HG03571 (cell line): Measurements from ENCODE around the gene MRPL14.

Source experiments
- ATAC-seq: cut with Tn5 transposase; IDR thresholded peaks from one replicate; pipeline ENCODE4 v1.9.1; 2021; ENCODE audit not compliant: unreplicated experiment

MRPL14 gene

DNA sequence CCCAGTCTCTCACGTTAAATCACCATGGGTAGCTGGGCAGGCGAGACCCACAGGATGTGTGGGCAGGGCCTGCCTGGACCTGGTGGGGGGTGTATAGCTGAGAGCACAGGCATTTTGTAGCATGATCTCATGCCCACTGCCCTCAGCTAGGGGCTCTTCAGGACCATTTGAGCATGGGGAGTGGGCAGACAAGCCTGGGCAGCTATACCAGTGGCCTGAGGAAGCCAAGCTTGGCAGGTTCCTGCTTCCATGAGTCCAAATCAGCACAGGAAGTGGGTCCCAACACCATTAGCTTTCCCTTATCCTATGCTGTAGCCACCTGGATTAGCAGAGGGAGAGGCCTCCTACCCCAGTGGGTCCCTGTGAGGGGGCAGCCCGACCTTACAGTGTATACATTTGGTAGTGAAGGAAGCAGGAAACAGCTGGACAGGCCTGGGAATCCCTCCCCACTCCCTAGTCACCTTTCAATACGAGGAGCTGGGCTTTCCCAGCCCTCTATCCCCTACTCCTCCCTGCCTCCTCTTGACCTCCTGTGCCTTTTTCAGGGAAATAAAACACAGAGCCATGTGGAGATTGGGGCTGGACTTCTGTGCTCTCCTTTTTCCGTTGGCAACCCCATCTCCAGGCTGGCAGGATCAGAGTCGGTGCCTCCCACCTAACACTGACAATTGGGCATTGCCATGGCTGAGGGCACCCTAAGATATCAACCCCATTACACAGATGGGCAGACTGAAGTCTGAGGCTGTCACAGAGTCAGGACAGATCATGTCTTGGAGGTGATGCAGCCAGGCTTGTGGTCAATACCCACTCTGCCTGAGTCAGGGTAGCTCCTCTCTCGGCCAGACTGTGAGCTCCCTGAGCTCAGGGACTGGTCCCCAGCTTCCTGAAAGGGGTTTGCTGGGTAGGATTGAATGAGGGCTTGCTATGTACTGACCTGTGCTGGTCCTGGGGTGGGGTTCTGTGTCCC lies 59.8 kb downstream of the MRPL14 start:
- ATAC-seq, result no peak

DNA sequence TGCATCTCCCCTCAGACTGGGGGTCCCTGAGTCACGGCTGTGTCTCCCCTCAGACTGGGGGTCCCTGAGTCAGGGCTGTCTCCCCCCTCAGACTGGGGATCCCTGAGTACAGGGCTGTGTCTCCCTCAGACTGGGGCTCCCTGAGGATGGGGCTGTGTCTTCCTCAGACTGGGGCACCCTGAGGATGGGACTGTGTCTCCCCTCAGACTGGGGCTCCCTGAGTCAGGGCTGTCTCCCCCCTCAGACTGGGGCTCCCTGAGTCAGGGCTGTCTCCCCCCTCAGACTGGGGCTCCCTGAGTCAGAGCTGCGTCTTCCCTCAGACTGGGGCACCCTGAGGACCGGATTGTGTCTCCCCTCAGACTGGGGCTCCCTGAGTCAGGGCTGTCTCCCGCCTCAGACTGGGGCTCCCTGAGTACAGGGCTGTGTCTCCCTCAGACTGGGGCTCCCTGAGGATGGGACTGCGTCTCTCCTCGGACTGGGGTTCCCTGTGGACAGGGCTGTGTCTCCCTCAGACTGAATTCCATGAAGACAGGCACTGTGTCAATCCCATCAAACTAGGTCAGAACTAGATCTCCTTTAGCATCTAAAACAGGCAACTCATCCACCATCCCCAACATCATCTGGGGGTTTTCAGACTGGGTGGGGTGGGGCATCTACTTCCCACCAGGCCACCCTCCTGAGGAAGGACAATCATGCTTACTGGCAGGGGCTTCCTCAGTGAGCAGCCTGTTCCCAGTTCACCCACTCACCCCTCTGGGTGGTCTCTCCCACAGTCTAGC lies 60.7 kb downstream of the MRPL14 start:
- ATAC-seq, result no peak

DNA sequence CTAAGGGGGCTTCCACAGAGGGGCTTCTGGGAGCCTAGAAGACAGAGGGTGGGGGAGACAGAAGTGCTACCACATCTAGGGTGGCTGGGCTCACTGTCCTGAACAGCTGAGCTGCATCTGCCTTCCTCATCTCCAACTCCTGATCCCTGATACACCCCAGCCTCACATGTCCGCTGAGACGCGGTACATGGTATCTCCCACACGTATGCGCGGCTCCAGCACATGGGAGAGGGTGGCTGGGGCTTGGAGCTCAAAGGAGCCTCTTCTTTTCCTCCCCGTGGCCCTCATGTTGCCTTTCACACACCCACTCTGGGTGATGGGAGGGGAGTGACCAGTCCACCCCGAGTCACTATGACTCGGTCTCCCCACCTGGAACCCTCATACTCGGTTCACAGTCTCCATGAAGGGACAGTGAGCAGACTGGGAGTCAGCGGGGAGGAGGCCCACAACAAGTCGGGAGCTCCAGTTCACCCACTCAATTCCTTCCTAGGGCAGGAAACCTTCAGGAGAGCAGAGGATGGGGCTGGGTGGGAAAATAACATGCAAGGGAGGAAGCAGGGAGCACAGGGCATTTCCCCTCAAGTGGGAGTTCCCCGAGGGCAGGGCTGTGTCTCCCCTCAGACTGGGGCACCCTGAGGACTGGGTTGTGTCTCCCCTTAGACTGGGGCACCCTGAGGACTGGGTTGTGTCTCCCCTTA lies 61.7 kb downstream of the MRPL14 start:
- no peak for ATAC-seq

DNA sequence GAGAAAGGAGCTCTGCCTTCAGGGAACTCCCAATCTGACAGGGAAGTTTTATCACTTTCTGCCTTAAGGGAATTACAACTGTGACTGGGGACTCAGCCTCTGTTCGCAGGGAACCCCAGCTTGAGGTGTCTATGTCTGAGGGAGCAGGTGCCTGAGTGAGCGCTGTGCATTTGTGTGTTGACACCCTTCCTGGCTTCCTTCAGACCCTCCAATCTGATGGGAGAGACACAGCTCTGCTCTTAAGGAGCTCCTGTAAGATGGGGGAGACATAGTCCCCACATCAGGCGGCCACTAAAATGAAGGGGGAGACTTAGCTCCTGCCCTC lies 62.3 kb downstream of the MRPL14 start:
- no peak for ATAC-seq

DNA sequence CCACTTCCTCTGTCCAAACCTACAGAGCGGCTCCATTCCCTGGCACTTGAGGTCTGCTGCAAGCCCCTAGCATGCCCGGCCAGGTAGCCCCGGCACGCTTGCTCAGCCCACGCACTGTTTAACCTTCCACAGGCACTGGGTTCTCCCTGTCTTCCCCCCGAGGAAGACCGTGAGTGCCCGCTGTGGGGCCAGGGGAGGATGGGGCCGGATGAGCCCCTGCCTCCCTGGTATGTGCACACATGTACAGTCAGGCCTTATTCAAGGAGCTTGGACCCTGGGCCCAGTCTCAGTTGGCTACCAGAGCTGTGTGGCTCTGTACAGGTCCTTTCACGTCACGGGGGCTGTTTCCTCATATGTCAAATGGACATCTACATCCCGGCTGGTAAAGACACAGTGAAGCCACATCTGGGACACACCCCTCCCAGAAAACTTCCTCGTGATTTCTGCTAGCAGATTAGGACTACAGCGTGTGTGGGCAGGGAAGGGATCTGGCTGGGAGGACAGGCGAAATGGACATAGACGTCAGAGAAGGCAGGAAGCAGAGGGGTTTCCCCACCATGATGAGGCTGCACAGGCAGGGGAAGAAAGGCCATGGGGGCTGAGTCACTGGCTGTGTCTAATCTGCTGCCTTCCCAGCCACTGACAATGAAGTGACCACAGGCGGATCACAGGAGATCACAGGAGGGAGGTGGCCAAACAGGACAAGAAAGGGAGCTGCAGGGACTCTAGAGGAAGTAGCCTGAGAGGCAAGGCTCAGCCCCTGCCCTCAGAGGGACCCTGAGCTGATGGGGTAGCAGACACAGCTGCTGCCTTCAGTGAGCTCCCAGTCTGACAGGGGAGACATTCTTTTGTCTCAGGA lies 62.9 kb downstream of the MRPL14 start:
- no peak for ATAC-seq

DNA sequence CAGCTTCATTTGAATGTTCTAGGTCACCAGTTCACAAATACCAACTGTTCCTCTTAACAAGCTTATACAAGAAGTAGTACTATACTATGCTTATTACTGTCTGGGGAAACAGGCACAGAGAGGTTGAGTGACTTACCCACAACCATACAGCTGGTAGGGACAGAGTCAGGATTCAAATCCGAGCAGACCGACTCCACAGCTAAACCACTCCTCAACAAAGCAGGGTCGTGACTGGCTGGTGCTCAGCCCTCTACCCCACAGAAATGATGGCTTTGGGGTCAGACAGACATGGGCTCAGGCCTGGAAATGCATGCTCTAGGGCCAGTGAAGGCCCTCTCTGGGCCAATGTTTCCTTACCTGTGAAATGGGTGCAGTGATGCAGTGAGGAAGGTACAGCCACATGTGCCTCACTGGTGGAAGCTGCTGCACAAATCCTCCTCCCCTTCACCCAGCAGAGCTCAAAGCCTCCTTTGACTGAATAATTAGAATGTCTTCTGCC lies 63.6 kb downstream of the MRPL14 start:
- ATAC-seq, result no peak
